Effector CD8-positive, alpha-beta T cell (primary cell): ENCODE data around the gene ANKRD33.

ENCODE experiments used
- DNase-seq: peaks from one replicate; lab custom pipeline; 2025; lab: John Stamatoyannopoulos, UW

ANKRD33 gene

DNA sequence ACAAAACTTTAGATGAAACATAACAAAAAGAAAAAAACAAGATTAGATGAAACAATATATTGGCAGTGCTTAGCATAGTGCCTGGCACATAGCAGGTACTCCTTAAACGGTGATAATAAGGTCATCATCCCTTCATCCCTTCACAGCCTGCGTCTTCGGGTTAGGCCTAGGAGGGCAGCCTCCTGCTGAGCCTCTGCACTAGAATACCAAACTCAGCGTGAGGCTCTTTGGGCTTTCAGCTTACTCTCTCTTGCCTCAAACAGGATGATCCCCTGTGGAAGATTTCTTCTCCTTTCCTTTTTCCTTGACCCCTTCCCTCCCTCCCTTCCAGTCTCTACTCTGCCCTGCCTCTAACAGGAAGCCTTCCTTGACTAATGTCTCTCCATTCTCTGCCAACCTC lies 25.0 kb upstream of the ANKRD33 start:
- no peak for DNase-seq

DNA sequence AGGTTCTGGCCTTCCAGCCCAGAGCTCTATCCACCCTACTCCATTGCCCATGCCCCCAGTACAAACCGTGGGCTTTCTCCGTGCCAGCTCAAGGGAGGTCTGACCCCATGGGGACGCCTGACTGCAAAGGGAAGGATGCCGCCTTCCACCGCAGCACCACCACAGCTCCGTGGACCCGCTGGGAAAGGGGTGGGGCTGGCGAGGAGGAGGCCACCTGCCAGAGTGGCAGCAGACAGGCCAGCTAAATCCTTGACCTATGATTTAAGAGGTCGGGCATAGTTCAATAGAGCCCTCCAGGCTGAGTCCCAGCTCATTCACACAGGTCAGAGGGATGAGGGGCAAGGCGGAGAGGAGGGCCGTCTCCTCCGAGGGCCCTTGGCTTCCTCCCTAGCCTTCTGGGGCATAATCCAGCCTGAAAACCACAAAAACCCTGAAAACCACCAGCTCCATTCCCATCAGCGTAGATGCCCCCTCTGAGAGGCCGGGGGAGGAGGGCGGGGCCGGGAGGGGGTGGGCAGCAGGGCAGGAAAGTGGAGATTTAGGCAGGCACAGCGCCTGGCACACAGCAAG lies 24.5 kb upstream of the ANKRD33 start:
- DNase-seq: no peak

DNA sequence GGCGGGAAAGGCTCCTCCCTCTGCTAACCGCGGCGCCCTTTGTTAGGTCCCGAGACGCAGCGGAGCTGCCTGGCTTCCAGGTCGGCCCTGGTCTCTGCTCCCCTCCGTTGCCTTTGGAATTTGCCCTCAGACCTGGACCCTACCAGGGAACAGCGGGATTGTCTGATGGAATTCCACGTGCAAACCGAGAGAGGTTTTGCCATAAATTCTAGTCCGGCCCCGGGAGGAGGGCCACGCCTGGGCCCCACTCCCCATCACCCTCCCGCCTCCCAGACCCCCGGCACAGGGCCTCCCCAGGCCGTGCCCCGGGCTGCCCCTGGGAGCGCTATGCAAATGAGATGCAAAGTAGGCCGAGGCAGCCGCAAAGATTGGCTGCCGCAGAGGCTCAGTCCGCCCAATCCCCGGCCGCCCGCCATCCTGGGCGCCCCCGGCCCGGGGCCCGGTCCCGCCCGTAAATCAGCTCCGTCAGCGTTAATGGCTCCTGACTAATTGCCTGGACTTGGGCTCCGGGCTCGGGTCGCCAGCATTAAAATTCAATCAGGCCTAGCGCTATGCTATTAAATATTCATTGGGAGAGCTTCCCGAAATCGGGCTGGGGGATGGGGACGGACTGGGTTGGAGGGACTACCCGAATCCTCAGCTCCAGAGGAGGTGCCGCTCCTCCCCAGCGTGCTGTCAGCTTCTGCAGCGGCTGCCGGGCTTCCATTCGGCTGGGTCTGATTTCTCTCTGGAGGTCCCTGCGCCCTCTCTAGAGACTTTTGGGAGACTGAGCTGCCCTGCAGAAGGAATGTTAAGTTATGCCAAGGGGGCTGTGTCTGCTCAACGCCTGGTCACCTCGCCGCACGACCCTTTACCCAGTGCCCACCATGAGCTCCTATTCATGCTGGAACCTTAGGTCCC lies 23.7 kb upstream of the ANKRD33 start:
- no peak for DNase-seq

DNA sequence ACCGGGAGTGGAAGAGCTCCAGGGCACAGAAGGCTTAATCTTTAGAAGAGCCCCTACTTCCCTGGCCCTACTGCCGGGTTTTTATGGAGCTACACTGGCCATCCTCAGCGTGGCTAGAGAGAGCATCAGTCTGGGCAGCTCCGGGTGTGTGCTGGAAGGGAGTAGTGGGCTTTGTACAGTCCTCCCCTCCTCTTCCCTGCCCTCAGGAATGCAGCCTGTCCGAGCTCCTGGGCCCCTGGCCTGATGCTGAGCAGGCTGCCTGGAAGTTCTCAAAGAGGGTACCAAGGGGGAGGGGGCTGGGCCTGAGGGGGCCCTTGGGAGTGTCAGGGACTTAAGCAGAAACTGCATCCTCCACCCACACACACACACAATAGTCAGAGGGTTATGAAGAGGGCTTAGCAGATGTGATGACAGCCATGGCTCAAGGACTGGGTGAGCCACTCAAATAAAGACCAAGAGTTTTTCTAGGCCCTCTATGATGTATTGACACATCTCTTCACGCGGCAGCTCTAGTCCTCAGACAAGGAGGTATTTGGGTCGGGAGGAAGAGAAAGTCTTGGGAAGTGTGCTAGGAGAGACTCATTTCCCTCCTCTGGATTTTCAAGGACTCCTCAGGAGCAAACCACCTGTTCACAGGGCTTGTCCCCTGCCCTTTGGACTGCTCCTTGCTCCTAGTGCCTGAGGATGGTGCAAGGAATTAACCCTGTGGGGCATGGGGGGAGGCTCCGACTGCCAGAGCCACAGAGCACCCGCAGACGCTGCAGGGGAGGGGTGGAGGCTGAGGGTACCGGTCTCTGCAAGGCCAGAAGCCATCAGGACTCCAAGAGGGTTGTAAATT lies 22.9 kb upstream of the ANKRD33 start:
- DNase-seq: no peak

DNA sequence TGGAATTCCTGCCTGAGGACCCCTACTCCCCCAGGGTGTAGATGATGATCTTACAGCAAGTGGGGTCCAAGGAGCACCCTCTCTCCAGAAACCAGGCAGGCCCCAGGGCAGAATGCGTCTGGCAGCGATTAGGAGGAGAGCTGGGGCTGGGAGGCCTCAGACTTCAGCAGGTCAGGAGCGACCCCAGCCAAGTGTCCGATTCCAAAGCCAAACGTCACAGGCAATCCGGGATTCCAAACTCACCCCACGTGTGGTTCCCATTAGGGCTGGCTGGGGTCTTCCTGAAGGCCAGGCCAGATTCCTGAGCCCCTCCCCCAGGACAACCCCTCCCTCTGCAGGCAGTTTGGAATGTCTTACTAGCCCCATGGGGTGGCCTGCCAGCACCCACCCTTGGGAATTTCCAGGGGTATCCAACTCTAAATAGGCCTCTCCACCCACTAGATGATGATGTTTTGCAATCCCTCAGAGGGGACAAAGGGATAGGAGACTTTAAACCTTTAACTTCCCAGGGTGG lies 22.1 kb upstream of the ANKRD33 start:
- no peak for DNase-seq

DNA sequence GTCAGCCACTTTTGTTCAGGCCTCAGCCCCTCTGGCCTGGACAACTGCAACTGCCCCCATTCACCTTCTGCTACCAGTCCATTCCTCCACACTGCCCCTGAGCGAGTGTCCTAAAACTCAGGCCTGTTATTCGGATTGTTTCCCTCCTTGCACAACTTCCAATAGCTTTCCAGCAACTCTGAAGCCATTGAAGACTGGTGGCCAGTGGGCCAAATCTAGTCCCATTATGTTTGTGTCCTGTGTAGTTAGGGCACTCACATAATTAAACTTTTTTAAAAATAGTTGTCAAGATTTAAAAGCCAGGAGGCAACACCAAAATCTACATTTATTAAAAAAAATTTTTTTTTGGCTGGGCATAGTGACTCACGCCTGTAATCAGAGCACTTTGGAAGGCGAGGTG lies 21.6 kb upstream of the ANKRD33 start:
- DNase-seq: no peak

DNA sequence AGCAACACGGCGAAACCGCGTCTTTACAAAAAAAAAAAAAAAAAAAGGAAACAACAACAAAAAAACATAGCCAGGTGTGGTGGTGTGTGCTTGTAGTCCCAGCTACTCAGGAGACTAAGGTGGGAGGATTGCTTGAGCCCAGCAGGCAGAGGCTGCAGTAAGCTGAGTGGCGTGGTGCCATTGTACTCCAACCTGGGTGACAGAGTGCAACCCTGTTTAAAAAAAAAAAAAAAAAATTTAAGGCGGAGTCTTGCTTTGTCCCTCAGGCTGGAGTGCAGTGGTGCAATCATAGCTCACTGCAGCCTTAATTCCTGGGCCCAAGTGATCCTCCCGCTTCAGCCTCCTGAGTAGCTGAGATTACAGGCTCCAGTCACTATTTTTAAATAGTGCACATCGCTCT lies 21.1 kb upstream of the ANKRD33 start:
- DNase-seq: no peak

DNA sequence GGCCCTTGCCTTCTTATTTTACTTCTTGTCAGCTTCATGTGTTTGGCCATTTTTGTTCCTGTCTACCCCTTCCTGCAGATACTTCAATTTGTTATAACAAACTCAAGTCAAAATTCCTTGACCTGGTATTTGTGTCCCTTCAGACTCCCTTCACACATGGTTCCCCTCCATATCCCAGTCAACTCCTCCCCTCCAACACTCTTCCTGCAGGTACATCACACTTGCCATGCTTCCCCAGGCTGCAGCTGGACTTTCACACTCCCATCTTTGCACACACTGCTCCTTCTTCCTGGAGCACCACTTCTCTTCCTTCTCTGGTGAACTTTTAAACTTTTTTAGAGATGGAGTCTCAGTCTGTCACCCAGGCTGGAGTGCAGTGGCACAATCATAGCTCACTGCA lies 20.5 kb upstream of the ANKRD33 start:
- no peak for DNase-seq

DNA sequence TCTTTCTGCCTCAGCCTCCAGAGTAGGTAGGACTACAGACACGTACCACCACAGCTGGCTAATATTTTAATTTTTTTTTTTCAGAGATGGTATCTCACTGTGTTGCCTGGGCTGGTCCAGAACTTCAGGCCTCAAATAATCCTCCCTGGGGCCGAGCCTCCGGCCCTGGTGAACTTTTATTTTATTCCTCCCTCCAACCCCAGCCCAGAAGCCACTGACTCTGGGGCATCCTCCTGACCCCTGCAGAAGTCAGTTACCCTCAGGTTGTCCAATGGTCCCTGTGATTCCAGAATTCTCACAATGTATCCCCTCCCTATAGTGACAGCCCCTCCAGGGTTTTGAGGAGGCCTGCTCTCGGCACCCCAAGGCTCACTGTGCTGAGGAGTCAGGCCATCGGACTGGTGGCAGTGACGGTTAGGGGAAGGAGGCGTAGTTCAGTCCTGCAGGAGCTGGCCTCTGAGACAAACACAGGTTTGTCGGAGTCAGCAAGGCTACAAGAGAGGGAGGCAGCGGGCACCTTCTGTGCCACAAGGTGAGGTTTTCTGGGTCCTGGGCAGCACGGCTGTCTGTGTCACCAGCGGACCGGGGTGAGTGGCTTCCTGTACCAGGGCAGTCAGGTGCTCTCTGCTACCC lies 20.0 kb upstream of the ANKRD33 start:
- no peak for DNase-seq

DNA sequence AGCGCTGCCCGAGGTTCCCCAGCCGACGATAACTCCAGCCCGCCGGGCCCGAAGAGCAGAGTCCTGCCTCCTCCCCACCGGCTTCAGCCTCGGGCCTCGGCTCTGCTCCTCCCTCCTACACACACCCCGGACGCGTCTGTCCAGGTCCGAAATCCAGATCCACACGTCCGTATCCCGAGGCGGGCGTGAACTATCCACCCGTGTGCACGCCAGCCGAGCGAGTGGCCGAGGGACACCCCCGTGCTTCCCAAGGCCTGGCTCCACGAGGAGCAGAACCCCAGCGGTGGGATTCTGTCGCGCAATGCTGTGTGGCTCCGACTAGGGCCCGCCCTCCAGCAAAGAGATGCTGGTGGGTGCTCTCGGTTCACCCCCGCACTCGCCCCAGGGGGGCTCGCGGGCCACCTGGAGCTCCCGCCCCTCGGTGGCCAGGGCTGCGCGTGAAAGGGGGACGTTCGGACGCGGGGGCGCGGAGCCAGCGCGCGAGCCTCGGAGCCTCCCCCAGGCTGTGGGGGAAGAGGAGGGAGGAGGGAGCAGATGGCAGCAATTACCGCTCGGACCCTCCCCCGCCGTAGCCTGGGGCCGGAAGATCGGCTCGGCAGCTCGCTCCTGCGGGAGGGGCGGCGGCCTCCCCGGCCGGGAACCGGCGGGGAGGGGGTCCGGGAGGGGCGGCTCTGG lies 18.9 kb upstream of the ANKRD33 start:
- no peak for DNase-seq

DNA sequence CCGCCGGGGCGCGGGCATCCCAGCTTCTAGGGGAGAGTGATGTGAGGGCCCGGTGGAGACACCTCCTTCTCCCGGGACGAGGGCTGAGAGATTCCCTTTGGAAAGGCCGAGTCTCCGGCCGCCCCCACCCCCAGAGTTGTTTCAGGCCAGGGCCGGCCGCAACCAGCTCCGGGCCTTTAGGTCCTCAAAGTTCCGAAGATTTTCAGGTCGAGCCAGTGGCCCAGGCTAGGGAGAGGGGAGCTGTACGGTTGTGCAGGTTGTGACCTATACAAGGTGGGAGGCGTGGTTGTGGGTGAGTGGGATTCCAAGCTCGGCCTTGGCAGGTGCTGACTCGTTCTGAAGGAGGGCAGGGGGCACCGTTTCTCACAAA lies 18.4 kb upstream of the ANKRD33 start:
- no peak for DNase-seq

DNA sequence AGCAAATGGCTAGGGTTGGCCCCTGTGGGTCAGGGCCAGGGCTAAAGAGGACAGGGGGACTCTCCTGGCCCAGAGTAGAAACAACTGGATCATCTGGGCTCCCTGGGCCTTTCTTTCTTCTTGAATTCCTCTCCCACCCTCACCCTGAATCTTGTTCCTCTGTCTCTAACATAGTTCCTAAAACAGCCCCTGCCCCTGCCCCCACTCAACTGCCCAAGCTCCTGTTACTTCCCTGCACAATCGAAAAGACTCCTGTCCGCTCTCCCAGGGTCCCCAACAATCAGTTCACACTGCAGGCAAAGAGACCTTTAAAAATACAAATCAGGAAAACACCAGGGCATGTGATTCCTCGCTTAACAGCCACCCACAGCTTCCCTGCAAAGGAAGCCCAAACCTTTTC lies 18.0 kb upstream of the ANKRD33 start:
- no peak for DNase-seq

DNA sequence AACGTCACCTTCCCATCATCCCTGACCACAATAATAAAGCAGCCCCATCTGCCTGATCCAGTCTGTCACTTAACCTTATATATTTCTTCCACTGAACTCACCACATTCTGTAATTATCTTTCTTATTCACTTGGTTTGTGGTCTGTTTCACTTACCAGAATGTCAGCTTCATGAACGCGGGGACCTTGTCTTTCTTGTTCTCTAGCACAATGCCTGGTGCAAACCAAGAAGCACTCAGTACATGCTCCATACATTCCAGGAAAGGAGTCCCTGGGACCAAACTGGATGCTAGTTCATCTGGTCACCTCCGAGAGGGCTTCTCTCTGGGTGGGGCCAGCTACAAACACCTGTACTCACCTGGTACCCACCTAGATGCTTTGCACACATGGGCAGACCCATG lies 17.4 kb upstream of the ANKRD33 start:
- no peak for DNase-seq

DNA sequence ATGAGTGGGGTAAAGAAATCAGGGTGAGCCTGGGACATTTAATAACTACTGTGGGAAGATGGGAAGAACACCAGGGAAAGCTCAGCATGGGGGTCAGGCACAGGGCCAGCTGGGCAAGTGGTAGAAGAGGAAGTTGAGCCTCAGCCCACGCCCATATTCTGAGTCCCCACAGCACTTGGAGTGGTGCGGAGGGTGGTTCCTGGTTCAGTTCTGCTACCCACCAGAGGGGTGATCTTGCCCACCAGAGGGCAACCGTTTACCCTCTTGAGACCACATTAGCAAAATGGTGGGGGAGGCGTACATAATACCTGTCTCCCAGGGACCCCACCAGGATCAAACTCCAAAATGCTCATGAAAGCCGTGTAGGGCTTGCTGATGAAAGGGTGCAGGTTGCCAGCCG lies 16.8 kb upstream of the ANKRD33 start:
- DNase-seq: no peak

DNA sequence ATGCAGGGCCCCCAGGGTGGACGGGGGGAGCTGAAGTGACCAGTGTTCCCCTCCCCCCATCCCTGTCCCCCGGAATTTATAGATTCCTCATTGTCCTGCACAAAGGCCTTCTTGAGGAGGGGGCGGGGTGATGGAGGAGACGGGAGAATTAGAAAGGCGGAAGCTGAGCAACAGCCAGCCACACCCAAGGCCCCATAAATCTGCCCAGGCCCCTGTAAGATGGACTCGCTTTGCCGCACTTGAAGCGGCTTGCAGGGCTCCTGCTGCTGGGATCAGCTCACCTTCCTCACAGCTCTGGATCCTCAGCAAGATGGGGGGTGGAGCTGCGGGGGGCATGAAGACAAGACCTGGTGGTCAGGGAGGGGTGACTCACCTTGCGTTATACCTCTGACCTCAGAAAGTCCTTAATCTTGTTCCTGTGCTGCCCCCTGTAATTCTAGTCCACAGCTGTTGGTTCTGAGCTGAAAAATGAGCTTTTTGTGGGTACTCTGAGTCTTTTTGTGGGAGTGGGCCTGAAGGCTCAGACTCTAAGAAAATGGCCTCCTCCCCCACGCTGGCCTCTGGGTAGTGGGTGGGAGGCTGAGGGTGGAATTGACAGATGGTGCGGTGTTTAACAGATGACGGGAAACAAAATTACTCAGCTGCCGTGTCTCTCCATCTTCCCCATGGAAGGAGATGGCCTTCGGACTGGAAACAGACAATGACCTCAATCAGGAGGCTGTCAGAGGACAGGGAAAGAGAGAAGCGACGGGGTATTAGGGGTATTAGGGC lies 15.8 kb upstream of the ANKRD33 start:
- no peak for DNase-seq

DNA sequence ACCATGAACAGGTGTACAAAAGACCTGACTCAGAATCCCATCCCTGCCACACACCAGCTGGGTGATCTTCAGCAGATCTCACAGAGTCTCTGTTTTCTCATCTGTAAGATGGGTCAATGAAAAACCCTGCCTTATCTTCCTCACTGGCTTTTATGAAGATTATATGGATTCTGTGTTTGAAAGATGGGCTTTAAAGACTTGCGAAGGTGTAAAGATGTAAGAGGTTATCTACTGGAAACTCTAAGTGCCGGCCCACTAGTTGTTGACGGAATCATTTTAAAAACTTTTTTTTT lies 15.3 kb upstream of the ANKRD33 start:
- no peak for DNase-seq

DNA sequence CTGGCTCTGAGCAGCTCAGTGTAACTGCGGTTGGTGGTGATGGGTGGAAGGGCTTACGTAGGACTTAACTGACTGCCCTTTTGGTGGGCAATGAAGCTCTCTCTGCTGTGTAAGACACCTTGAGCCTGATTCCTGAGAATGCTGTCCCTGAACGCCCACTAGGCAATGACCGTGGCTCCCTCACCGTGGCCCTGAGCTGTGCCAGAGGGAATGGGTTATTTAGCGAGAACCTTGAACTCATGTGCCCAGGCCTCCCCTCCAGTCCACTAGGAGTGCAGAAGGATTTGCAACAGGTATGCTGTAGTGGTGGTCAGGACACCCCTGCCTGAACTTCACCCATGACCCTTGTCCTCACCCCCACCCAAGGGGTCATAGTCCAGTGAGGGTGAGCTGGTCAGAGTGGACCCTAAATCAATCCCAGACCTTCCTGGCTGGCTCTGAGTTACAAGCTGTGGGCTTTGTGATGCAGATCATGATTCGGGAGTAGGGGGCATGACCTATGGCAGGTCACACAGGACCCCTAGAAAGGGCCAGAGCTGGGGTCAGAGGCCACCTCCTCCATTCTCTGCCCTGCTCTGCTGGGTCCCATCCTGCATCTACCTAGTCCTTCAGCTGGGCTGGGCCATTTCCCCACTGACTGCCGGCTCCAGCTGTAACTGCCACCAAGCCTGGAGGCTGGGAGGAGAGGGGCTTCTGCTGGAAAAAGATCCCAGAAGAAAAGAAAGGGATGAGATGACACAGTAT lies 14.5 kb upstream of the ANKRD33 start:
- no peak for DNase-seq

DNA sequence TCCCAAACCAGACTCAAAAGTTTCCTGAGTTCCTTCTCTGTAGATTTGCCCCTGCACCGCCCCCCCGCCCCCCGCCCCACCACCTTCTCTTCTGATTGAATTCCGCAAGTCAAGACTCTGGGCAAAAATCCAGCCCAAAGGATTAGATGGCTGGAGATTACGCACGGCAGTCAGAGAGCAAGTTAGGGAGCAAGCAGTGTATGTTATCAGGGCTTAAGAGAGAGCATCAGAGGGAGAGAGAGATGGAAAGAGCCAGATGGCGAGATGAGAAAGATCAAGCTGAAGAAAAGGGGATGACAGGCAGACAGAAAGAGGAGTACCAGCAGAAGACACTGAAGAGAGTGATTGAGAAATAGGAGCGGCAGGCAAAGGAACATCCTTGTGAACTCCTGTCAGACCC lies 13.9 kb upstream of the ANKRD33 start:
- DNase-seq: no peak

DNA sequence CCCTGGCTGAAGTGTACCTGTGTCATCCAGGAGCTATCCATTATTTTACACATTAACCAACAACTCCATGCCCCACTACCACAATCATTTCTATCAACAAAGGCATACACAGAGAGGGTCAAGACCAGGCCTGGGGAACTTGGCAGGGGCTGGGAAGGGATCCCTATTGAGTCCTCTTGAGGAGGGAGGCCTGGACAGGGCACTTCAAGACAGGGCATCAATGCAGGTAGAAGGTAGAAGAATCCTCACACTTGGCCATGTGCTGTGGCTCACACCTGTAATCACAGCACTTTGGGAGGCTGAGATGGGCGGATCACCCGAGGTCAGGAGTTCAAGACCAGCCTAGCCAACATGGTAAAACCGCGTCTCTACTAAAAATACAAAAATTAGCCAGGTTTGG lies 13.4 kb upstream of the ANKRD33 start:
- no peak for DNase-seq

DNA sequence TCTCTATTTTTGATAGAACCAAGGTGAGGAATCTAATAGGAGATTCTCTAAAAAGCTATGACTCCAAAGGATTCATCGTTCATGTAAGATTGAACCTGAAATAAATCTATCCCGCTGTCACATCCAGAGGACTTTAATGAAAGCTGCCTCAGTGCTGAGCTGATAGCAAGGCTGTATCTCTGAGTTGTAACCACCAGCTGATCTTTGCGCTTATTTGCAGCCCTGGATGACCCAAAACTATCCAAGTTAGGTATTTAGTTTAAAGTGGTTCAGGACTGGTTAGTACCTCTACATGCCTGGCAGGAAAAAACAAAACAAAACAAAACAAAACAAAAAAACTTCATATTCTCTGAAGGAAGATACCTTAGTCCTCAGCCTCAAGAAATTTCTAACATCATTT lies 8.8 kb upstream of the ANKRD33 start:
- no peak for DNase-seq
